HepG2 (cell line): Measurements from ENCODE around the gene TNFAIP1. TPM values are rescaled to one million over a fixed set of nuclear protein-coding genes. Genes with fewer than 3 reads are reported as not detected.
A peak's percentile ranks its signal among the peaks of the same experiment; 100 is the strongest.

Experiments
- ATAD3A ChIP-seq: sonication (generic); formaldehyde crosslinking; IDR thresholded peaks from 2 replicates; pipeline ENCODE4 v1.4.0; 2020; ENCODE audit warnings: missing genetic modification reagents
- KLF6 ChIP-seq: IDR thresholded peaks from 2 replicates; pipeline ENCODE4 v1.8.0; 2016; ENCODE audit warnings: missing biosample characterization, missing genetic modification reagents
- NFYB ChIP-seq: sonication (generic); formaldehyde crosslinking; IDR thresholded peaks from 2 replicates; pipeline ENCODE4 v1.4.0; 2020; ENCODE audit warnings: missing genetic modification reagents
- PAX8 ChIP-seq: sonication (generic); formaldehyde crosslinking; IDR thresholded peaks from 2 replicates; pipeline ENCODE4 v1.8.0; 2022; ENCODE audit warnings: mild to moderate bottlenecking, missing genetic modification reagents, borderline replicate concordance
- PITX1 ChIP-seq: sonication (generic); formaldehyde crosslinking; IDR thresholded peaks from 2 replicates; pipeline ENCODE4 v1.5.1; 2020; ENCODE audit warnings: mild to moderate bottlenecking, missing genetic modification reagents
- REXO4 ChIP-seq: sonication (generic); formaldehyde crosslinking; IDR thresholded peaks from 2 replicates; pipeline ENCODE4 v1.8.0; 2022; ENCODE audit warnings: missing genetic modification reagents, mild to moderate bottlenecking, borderline replicate concordance
- TARDBP ChIP-seq: sonication (generic); formaldehyde crosslinking; IDR thresholded peaks from 2 replicates; pipeline ENCODE4 v1.8.0; 2022; ENCODE audit warnings: mild to moderate bottlenecking, missing genetic modification reagents
- TBX3 ChIP-seq: fragments of 450-650 bp; IDR thresholded peaks from 2 replicates; pipeline ENCODE4 v1.6.1; 2017; ENCODE audit warnings: antibody characterized with exemption, mild to moderate bottlenecking, inconsistent platforms, borderline replicate concordance
- TGIF2 ChIP-seq: IDR thresholded peaks from 2 replicates; pipeline ENCODE4 v1.6.1; 2016; ENCODE audit warnings: control low read depth, missing compliant biosample characterization
- ZBTB21 ChIP-seq: sonication (generic); formaldehyde crosslinking; IDR thresholded peaks from 2 replicates; pipeline ENCODE4 v1.4.0; 2020; ENCODE audit warnings: missing genetic modification reagents
- ZNF121 ChIP-seq: sonication (generic); formaldehyde crosslinking; IDR thresholded peaks from 2 replicates; pipeline ENCODE4 v1.5.0; 2020; ENCODE audit warnings: mild to moderate bottlenecking, missing genetic modification reagents
- ZNF3 ChIP-seq: IDR thresholded peaks from 2 replicates; pipeline ENCODE4 v1.7.0; 2017; ENCODE audit warnings: inconsistent platforms
- ZNF552 ChIP-seq: sonication (generic); formaldehyde crosslinking; IDR thresholded peaks from 2 replicates; pipeline ENCODE4 v1.9.0; 2022; ENCODE audit warnings: missing genetic modification reagents, mild to moderate bottlenecking, borderline replicate concordance
- ZNF563 ChIP-seq: sonication (generic); formaldehyde crosslinking; IDR thresholded peaks from 2 replicates; pipeline ENCODE4 v1.8.0; 2022; ENCODE audit warnings: mild to moderate bottlenecking, moderate library complexity, missing genetic modification reagents
- ZNF781 ChIP-seq: sonication (generic); formaldehyde crosslinking; IDR thresholded peaks from 2 replicates; pipeline ENCODE4 v1.5.1; 2020; ENCODE audit warnings: borderline replicate concordance, mild to moderate bottlenecking, missing genetic modification reagents; ENCODE audit errors: not compliant biosample characterization
- ZNF879 ChIP-seq: sonication (generic); formaldehyde crosslinking; IDR thresholded peaks from 2 replicates; pipeline ENCODE4 v1.8.1; 2023; ENCODE audit warnings: missing genetic modification reagents
- polyA plus RNA-seq, 8 experiments: library from polyadenylated mRNA; depleted of rRNA in 3 of 8; stranded (reverse) in 7 of 8; unstranded in 1 of 8; fragments of >200 nt; fragmentation: Illumina TruSeq in 4 of 8; extraction: Trizol in 4 of 8; gene quantifications; 2 replicates each; pipeline versions ENCODE4 v1.2.1 to v1.2.3, GENCODE V29; 2011 to 2016; ENCODE audit warnings: low read depth in 4 of 8, missing spikeins in 1 of 8, mixed read lengths in 1 of 8; ENCODE audit not compliant: insufficient read depth in 1 of 8
- total RNA-seq, 5 experiments: library from RNA; depleted of rRNA; stranded (reverse); fragments of >200 nt; fragmentation: Illumina TruSeq; extraction: Trizol; gene quantifications; 2 replicates each; pipeline ENCODE4 v1.2.3, GENCODE V29; 2016; ENCODE audit warnings: low read depth in 1 of 5
- TF ChIP-seq, protein P1 (sequence below): sonication (generic); formaldehyde crosslinking; IDR thresholded peaks from 2 replicates; pipeline ENCODE4 v1.5.0; 2020; ENCODE audit warnings: mild to moderate bottlenecking, missing genetic modification reagents, borderline replicate concordance
- TF ChIP-seq, protein P2 (sequence below): sonication (generic); formaldehyde crosslinking; IDR thresholded peaks from 2 replicates; pipeline ENCODE4 v1.4.0; 2020; ENCODE audit warnings: missing genetic modification reagents, low read depth, mild to moderate bottlenecking, borderline replicate concordance
- TF ChIP-seq, protein P3 (sequence below): sonication (generic); formaldehyde crosslinking; IDR thresholded peaks from 2 replicates; pipeline ENCODE4 v1.5.0; 2020; ENCODE audit warnings: missing genetic modification reagents, mild to moderate bottlenecking, borderline replicate concordance
- TF ChIP-seq, protein P4 (sequence below): IDR thresholded peaks from 2 replicates; pipeline ENCODE4 v1.6.1; 2012; ENCODE audit warnings: low read depth, low read length, improper control_type of control experiment
- TF ChIP-seq, protein P5 (sequence below): sonication (generic); formaldehyde crosslinking; IDR thresholded peaks from 2 replicates; pipeline ENCODE4 v1.4.0; 2020; ENCODE audit warnings: mild to moderate bottlenecking, missing genetic modification reagents

The TNFAIP1 gene
- total and polyA plus RNA-seq, 2 of the 13 experiments (the other 11 are each of a cell fraction or from before 2014, with no cell fraction given), result 17.5 to 40.6 TPM

DNA sequence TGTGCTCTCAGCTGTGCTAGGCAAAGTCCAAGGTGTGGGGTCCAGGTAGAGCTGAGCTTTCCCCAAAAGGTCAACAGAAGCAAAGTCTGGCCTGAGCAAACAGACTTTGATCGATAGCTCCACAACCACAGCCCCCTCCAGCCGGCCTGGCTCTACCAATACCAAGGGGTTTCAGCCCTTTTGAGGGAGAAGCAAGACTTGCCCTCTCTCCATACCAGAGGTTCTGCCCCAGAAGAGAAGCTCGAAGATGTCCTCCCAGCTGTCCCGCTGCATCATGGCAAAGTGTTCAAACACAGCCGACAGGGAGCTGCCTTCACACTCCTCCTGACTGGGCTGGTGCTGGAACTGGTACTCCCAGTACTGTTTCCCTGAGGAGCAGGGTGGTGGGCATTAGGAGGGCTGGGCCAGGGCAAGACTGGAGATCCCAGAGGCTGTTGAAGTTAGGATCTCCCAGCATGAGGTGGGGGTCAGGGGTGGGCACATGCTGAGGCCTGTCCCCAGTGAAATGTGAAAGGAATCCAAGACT is 32.8 kb downstream of the TNFAIP1 start (continued):
- TF ChIP-seq, protein P1, sequence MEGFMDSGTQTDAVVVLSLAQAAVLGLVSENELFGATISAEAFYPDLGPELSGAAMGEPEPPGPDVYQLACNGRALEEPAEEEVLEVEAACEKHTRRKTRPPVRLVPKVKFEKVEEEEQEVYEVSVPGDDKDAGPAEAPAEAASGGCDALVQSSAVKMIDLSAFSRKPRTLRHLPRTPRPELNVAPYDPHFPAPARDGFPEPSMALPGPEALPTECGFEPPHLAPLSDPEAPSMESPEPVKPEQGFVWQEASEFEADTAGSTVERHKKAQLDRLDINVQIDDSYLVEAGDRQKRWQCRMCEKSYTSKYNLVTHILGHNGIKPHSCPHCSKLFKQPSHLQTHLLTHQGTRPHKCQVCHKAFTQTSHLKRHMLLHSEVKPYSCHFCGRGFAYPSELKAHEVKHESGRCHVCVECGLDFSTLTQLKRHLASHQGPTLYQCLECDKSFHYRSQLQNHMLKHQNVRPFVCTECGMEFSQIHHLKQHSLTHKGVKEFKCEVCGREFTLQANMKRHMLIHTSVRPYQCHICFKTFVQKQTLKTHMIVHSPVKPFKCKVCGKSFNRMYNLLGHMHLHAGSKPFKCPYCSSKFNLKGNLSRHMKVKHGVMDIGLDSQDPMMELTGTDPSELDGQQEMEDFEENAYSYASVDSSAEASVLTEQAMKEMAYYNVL (CRISPR knock-in tag), result peak; percentile 86; the same call in 1 of the 2 replicates
- TF ChIP-seq ZNF3 (CRISPR knock-in tag) (no peak), REXO4 (CRISPR knock-in tag) (no peak), NFYB (CRISPR knock-in tag) (no peak), TGIF2 (CRISPR knock-in tag) (peak; percentile 48; the same call in 1 of the 2 replicates), TARDBP (CRISPR knock-in tag) (peak; percentile 91), ZBTB21 (CRISPR knock-in tag) (0 out of 2 replicates have a peak, but pooled peaks have one; percentile 30), PITX1 (CRISPR knock-in tag) (peak; percentile 95), ATAD3A (CRISPR knock-in tag) (no peak), ZNF781 (CRISPR knock-in tag) (peak; percentile 45), ZNF879 (CRISPR knock-in tag) (no peak), ZNF121 (peak; percentile 48; the same call in 1 of the 2 replicates), PAX8 (CRISPR knock-in tag) (no peak), ZNF563 (no peak), TBX3 (peak; percentile 56; the same call in 1 of the 2 replicates), KLF6 (CRISPR knock-in tag) (no peak), ZNF552 (CRISPR knock-in tag) (no peak)
- TF ChIP-seq, protein P2, sequence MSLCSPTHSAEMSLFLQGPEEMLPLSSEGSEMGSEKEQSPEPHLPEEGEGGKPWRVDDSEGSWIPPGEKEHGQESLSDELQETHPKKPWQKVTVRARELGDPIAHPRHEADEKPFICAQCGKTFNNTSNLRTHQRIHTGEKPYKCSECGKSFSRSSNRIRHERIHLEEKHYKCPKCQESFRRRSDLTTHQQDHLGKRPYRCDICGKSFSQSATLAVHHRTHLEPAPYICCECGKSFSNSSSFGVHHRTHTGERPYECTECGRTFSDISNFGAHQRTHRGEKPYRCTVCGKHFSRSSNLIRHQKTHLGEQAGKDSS (CRISPR knock-in tag), result peak; percentile 90; the same call in 1 of the 2 replicates
- TF ChIP-seq, protein P3, sequence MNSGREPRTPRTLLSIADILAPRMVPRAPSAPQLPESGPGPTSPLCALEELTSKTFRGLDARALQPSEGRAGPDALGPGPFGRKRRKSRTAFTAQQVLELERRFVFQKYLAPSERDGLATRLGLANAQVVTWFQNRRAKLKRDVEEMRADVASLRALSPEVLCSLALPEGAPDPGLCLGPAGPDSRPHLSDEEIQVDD (CRISPR knock-in tag), result no peak
- TF ChIP-seq, protein P4, sequence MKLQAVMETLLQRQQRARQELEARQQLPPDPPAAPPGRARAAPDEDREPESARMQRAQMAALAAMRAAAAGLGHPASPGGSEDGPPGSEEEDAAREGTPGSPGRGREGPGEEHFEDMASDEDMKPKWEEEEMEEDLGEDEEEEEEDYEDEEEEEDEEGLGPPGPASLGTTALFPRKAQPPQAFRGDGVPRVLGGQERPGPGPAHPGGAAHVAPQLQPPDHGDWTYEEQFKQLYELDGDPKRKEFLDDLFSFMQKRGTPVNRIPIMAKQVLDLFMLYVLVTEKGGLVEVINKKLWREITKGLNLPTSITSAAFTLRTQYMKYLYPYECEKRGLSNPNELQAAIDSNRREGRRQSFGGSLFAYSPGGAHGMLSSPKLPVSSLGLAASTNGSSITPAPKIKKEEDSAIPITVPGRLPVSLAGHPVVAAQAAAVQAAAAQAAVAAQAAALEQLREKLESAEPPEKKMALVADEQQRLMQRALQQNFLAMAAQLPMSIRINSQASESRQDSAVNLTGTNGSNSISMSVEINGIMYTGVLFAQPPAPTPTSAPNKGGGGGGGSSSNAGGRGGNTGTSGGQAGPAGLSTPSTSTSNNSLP, result peak; percentile 42; the same call in 1 of the 2 replicates
- TF ChIP-seq, protein P5, sequence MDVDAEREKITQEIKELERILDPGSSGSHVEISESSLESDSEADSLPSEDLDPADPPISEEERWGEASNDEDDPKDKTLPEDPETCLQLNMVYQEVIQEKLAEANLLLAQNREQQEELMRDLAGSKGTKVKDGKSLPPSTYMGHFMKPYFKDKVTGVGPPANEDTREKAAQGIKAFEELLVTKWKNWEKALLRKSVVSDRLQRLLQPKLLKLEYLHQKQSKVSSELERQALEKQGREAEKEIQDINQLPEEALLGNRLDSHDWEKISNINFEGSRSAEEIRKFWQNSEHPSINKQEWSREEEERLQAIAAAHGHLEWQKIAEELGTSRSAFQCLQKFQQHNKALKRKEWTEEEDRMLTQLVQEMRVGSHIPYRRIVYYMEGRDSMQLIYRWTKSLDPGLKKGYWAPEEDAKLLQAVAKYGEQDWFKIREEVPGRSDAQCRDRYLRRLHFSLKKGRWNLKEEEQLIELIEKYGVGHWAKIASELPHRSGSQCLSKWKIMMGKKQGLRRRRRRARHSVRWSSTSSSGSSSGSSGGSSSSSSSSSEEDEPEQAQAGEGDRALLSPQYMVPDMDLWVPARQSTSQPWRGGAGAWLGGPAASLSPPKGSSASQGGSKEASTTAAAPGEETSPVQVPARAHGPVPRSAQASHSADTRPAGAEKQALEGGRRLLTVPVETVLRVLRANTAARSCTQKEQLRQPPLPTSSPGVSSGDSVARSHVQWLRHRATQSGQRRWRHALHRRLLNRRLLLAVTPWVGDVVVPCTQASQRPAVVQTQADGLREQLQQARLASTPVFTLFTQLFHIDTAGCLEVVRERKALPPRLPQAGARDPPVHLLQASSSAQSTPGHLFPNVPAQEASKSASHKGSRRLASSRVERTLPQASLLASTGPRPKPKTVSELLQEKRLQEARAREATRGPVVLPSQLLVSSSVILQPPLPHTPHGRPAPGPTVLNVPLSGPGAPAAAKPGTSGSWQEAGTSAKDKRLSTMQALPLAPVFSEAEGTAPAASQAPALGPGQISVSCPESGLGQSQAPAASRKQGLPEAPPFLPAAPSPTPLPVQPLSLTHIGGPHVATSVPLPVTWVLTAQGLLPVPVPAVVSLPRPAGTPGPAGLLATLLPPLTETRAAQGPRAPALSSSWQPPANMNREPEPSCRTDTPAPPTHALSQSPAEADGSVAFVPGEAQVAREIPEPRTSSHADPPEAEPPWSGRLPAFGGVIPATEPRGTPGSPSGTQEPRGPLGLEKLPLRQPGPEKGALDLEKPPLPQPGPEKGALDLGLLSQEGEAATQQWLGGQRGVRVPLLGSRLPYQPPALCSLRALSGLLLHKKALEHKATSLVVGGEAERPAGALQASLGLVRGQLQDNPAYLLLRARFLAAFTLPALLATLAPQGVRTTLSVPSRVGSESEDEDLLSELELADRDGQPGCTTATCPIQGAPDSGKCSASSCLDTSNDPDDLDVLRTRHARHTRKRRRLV (CRISPR knock-in tag), result no peak
